Left lung (tissue), 10 donors: ENCODE results near the gene ZBTB20. TPM values are rescaled to one million over a fixed set of nuclear protein-coding genes. Genes with fewer than 3 reads are reported as not detected.

Source experiments
- ATAC-seq: fragments of 200-7000 bp; cut with Tn5 transposase; one replicate; pipeline ENCODE4 v1.9.1; 2020; ENCODE audit warnings: moderate library complexity
- DNase-seq, 4 donors: peaks; one replicate each; pipeline ENCODE4 v3.0.0-alpha.2; 2013 to 2020
- H3K27ac ChIP-seq, 2 donors: fragments of 200-600 bp; sonication (generic) in 1 of 2; one replicate each; pipeline versions ENCODE4 v1.5.0 to v1.8.0; 2020 to 2021
- H3K27me3 ChIP-seq, 2 donors: fragments of 200-600 bp; sonication (generic) in 1 of 2; one replicate each; pipeline versions ENCODE4 v1.5.0 to v1.8.0; 2020 to 2021
- H3K36me3 ChIP-seq, 2 donors: fragments of 200-600 bp; sonication (generic) in 1 of 2; one replicate each; pipeline versions ENCODE4 v1.5.0 to v1.8.0; 2020 to 2021
- H3K4me1 ChIP-seq, 2 donors: fragments of 200-600 bp; one replicate each; pipeline ENCODE4 v1.8.0; 2021
- H3K4me3 ChIP-seq, 2 donors: fragments of 200-600 bp; sonication (generic) in 1 of 2; one replicate each; pipeline versions ENCODE4 v1.5.0 to v1.8.0; 2020 to 2021; ENCODE audit warnings: mild to moderate bottlenecking in 1 of 2
- H3K9me3 ChIP-seq, 2 donors: fragments of 200-600 bp; sonication (generic) in 1 of 2; one replicate each; pipeline versions ENCODE4 v1.5.0 to v1.8.0; 2020 to 2021
- CTCF ChIP-seq, 2 donors: fragments of 200-600 bp; sonication (generic) in 1 of 2; IDR thresholded peaks; one replicate each; pipeline versions ENCODE4 v1.5.0 to v1.8.0; 2021; ENCODE audit warnings: antibody characterized with exemption in 2 of 2
- intact Hi-C, 2 donors: fragments of 100-400 bp; cut with DNase I; formaldehyde crosslinking; loops; one replicate each; pipeline versions ENCODE4 v1.11.2 to v1.14.2; 2022
- polyA plus RNA-seq, 6 donors: library from polyadenylated mRNA; unstranded; fragments of 120-200 nt; gene quantifications; one replicate each; pipeline ENCODE4 v1.2.1, GENCODE V29; 2013; ENCODE audit not compliant: insufficient read length in 6 of 6
- total RNA-seq, 2 donors: library from RNA; stranded (reverse); fragmentation: NEBNext Ultra II Directional; extraction: Animal tissue kit (Norgen Biotek cat#: 25700); gene quantifications; one replicate each; pipeline ENCODE4 v1.2.1, GENCODE V29; 2021
- donor health status: DM: no; HTN: yes; CAD: no.
- donor health status: DM: no; HTN: no; CAD: no.

Gene ZBTB20
- total and polyA plus RNA-seq, 8 donors = 1.1 to 63.5 (median 6.0) TPM

GRCh38 chr3:114308377-114308776, 838.7 kb downstream of the ZBTB20 start:
- Histone ChIP-seq H3K36me3 (no peaks in the 10 kb centered on the region), H3K4me1 (no peaks in the 10 kb centered on the region), H3K4me3 (no peak overlapping the region), H3K27ac (no peak overlapping the region), H3K9me3 (no peaks in the 10 kb centered on the region), H3K27me3 (no peaks in the 10 kb centered on the region)
- TF ChIP-seq CTCF (IDR thresholded peaks at IDR 0.05) = no peak
- intact Hi-C loops = no loop called here
- ATAC-seq = no peak
- no peak for DNase-seq

GRCh38 chr3:114307832-114308231, 839.3 kb downstream of the ZBTB20 start:
- no peak for TF ChIP-seq CTCF (IDR thresholded peaks at IDR 0.05)
- Histone ChIP-seq H3K36me3 (no peaks in the 10 kb centered on the region), H3K27ac (no peak overlapping the region), H3K27me3 (no peaks in the 10 kb centered on the region), H3K9me3 (no peaks in the 10 kb centered on the region), H3K4me1 (no peaks in the 10 kb centered on the region), H3K4me3 (no peak overlapping the region)
- DNase-seq (no peak), ATAC-seq (no peak)
- intact Hi-C loops = no loop called here

- H3K27ac ChIP-seq = no peak overlapping the region
- DNase-seq (no peak), ATAC-seq (no peak)
- TF ChIP-seq CTCF (IDR thresholded peaks at IDR 0.05) = no peak
- no peaks in the 10 kb centered on the region for H3K36me3 ChIP-seq
- H3K4me1 ChIP-seq = no peaks in the 10 kb centered on the region
- H3K4me3 ChIP-seq = no peak overlapping the region
- no peaks in the 10 kb centered on the region for H3K27me3 ChIP-seq
- intact Hi-C loops = no loop called here
- H3K9me3 ChIP-seq = no peaks in the 10 kb centered on the region
Measured at GRCh38 chr3:114307222-114307830, 839.8 kb downstream of the ZBTB20 start.

- ATAC-seq (no peak), DNase-seq (no peak)
- no peaks in the 10 kb centered on the region for H3K27me3 ChIP-seq
- H3K9me3 ChIP-seq = no peaks in the 10 kb centered on the region
- H3K4me3 ChIP-seq = no peak overlapping the region
- H3K36me3 ChIP-seq = no peaks in the 10 kb centered on the region
- no peak overlapping the region for H3K27ac ChIP-seq
- no peak for TF ChIP-seq CTCF (IDR thresholded peaks at IDR 0.05)
- no peaks in the 10 kb centered on the region for H3K4me1 ChIP-seq
- intact Hi-C loops = no loop called here
Measured at GRCh38 chr3:114299941-114300624, 847.0 kb downstream of the ZBTB20 start.

- TF ChIP-seq CTCF (IDR thresholded peaks at IDR 0.05) = no peak
- H3K36me3 ChIP-seq = no peaks in the 10 kb centered on the region
- H3K9me3 ChIP-seq = no peaks in the 10 kb centered on the region
- H3K27me3 ChIP-seq = no peaks in the 10 kb centered on the region
- no peak overlapping the region for H3K4me3 ChIP-seq
- DNase-seq (peak in 1 of 4 donors; percentile 61), ATAC-seq (no peak)
- H3K27ac ChIP-seq = no peak overlapping the region
- intact Hi-C loops = no loop called here
- no peaks in the 10 kb centered on the region for H3K4me1 ChIP-seq
Measured at GRCh38 chr3:114299421-114299820, 847.7 kb downstream of the ZBTB20 start.
